GM23248 (cell line): ENCODE measurements around the gene SLC38A11.

ENCODE experiments used
- EZH2 ChIP-seq: fragments of 200-600 bp; sonication (generic); IDR thresholded peaks from 2 replicates; pipeline ENCODE4 v1.6.1; 2018; ENCODE audit warnings: antibody characterized with exemption, mild to moderate bottlenecking; ENCODE audit not compliant: insufficient read depth, poor library complexity, severe bottlenecking
- EZH2phosphoT487 ChIP-seq: fragments of 200-600 bp; sonication (generic); IDR thresholded peaks from 2 replicates; pipeline ENCODE4 v1.6.1; 2018; ENCODE audit warnings: antibody characterized with exemption, moderate library complexity, mild to moderate bottlenecking, low read depth; ENCODE audit not compliant: insufficient read depth

DNA sequence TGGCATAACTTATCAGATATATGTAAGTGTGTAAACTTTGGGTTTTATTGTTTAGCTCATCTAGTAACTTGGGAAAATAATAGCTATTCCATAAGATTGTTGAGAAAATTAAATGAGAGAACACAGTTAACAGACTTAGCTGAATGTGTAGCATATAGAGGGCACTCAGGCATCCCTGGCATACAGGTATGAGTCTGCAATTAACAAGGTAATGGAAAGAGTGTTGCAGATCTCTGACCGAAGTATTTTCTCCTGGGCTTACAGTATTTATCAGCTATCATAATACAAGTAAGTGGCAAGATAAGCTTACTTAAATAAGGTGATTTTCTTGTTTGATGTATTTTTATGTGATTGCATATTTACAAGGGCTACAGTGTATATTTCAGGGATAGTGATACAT lies 105.8 kb downstream of the SLC38A11 start:
- TF ChIP-seq EZH2 (no peak), EZH2phosphoT487 (no peak)
